Body of pancreas (tissue), 4 donors: ENCODE measurements around the gene PCDHGA7.
A peak's percentile ranks its signal among the peaks of the same experiment; 100 is the strongest.

ENCODE experiments used
- POLR2A ChIP-seq, 3 donors: fragments of 450-650 bp; IDR thresholded peaks; one replicate each; pipeline ENCODE4 v1.6.1; 2016; ENCODE audit warnings: antibody characterized with exemption in 3 of 3, mild to moderate bottlenecking in 2 of 3
- TF ChIP-seq, protein P1 (sequence below), 7 experiments: fragments of 450-650 bp in 4 of 7; fragments of 200-600 bp in 3 of 7; sonication (generic) in 3 of 7; IDR thresholded peaks; one replicate each; pipeline ENCODE4 v1.5.1; 2016 to 2019; ENCODE audit warnings: antibody characterized with exemption in 7 of 7

DNA sequence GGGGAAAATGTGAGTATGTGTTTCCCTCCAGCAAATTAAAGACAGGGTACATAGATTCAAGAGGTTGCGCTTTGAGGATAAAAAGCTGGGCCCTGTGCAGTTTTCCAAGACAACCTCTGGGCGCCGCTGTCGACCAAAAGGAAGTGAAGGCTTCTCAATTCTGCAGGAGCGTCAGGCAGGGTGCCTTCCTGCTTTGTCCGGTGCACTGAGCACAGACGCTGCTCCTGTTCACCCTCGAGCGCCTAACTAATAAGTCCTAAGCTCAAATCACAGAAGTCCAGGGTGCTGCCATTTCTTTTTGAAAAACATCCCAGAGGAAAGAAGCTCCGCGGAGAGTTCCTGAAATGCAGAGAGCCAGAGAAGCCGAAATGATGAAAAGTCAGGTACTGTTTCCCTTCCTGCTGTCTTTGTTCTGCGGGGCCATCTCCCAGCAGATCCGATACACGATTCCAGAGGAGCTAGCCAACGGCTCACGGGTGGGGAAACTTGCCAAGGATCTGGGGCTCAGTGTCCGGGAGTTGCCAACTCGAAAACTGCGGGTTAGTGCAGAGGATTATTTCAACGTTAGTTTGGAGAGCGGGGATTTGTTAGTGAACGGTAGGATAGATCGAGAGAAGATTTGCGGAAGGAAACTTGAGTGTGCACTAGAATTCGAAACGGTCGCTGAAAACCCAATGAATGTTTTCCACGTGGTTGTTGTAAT is 32.5 kb upstream of the PCDHGA7 start, which contains the start of gene PCDHGB1:
- TF ChIP-seq POLR2A (IDR thresholded peaks at IDR 0.05): no peak
- TF ChIP-seq, protein P1, sequence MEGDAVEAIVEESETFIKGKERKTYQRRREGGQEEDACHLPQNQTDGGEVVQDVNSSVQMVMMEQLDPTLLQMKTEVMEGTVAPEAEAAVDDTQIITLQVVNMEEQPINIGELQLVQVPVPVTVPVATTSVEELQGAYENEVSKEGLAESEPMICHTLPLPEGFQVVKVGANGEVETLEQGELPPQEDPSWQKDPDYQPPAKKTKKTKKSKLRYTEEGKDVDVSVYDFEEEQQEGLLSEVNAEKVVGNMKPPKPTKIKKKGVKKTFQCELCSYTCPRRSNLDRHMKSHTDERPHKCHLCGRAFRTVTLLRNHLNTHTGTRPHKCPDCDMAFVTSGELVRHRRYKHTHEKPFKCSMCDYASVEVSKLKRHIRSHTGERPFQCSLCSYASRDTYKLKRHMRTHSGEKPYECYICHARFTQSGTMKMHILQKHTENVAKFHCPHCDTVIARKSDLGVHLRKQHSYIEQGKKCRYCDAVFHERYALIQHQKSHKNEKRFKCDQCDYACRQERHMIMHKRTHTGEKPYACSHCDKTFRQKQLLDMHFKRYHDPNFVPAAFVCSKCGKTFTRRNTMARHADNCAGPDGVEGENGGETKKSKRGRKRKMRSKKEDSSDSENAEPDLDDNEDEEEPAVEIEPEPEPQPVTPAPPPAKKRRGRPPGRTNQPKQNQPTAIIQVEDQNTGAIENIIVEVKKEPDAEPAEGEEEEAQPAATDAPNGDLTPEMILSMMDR (IDR thresholded peaks at IDR 0.05): peak in 6 of 7 experiments; percentile 13 to 41 (median 38)
